Cerebellar cortex (tissue), 1 donor: ENCODE results near the gene PHF2.

Experiments used
- DNase-seq: peaks from one replicate; pipeline ENCODE4 v3.0.0-alpha.2; 2015; ENCODE audit warnings: low spot score

PHF2 gene

DNA sequence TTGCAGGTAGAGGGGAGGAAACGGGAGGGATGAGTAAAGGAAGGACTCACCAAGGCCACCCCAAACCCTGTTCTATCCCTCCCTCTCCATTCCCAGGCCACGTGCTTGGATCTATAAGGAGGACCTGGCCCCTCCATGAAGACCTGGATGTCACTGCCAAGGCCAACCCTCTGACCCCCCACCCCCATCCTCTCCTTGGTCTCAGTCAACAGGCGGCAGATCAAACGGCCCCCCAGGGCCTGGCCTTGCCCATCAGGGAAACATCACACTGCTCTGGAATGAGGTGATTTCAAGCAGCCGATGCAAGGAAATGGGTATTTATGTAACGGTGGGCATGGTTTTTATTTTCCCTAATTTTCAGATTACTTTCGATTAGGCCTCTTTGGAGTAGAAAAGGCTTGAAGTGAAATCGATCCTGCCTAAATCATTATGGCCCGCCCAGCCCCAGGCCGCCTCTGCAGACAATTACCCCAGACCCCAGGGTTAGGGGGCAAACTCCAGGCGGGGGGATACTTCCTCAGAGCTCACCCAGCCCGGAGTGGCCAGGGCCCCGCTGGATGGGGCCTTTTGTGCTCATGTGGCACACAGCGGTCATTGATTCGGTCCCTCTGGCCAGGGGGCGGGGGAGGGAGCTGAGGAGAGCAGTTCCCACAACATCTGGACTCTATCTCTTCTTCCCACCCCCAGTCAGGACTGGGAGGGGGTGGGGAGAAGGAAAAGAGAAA lies 125.3 kb downstream of the PHF2 start:
- DNase-seq = no peak

GRCh38 chr9:93702261-93702660 lies 125.9 kb downstream of the PHF2 start:
- no peak for DNase-seq

- DNase-seq = no peak
Measured at GRCh38 chr9:93708289-93708986, 132.1 kb downstream of the PHF2 start.

DNA sequence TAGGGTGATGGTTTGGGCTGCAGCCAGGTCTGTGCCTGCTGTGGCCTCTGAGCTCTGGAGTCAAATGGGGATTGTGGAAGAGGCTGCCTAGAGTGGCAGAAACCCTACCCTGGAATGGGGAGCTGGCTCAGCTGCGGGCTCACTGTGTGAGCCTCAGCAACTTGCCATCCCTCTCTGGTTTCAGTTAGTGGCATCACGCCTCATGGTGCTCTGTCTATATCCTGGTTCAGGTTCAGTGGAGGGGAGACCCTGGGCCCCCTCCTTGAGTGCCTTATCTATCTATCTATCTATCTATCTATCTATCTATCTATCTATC lies 132.6 kb downstream of the PHF2 start:
- DNase-seq = no peak

DNA sequence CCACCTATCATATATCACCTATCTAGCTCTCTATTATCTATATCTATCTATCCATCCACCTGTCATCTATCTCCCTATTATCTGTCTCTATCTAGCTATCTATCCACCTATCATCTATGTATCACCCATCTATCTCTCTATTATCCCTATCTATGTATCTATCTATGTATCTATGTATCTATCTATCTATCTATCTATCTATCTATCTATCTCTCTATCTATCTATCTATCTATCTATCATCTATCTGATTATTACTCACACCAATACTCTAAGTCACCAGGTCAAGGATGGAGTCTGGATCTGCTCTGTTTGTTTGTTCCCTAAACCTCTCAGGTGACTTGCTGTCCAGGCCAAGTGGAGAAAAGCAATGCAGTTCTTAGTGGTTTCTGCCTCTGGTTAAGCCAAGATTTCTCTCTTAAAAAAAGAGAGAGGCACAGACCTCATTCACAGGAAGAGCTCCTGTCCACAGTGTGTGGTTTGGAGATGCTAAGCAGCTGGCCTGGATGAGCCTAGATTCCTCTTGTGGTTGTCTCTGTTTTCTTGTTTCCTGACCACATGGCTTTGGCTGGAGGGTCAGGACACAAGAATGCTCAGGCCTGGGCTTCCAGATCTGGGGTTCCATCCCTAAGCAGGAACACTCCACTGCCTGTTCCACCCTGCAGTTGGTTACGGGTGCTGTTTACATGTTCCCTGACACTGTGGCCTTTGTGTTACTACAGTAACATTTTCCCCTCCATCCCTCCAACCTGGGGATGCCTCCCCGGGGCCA lies 133.4 kb downstream of the PHF2 start:
- DNase-seq = no peak

DNA sequence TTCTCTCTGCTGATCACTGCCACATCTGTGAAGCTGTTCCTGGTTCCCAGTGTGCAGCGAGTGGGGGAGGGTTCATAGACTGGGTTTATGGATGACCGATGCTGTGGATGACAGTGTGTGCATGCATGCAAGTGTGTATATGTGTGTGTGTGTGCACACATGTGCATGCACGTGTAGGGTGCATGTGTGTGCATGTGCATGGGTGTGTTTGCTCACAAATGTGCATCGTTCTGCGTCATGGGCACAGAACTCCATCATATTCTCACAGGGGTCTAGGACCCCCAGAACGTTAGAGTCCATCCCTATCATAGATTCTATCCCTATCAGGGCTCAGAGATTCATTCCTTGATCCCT lies 134.0 kb downstream of the PHF2 start:
- no peak for DNase-seq

GRCh38 chr9:93711002-93711401 lies 134.6 kb downstream of the PHF2 start:
- DNase-seq = no peak

DNA sequence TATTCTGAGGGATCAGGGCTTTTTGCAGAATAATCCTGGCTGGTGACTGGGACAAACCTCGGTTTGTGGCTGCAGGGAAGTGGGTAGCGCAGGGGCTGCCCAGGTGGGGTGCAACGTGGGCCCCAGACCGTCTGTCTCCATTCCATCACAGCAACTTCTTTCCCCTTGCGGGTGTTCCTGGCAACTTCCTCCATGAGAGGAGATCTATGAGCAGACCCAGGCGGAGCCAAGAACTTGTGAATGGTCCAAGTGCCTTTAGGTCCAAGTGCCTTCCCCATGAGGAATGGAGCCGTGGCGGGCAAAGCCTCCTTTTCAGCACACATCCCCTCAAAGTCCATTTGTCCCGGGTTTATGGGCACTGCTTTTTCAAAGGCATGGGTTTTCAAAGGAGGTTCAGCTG lies 136.5 kb downstream of the PHF2 start:
- DNase-seq = no peak

GRCh38 chr9:93713716-93714115 lies 137.3 kb downstream of the PHF2 start:
- DNase-seq = no peak

DNA sequence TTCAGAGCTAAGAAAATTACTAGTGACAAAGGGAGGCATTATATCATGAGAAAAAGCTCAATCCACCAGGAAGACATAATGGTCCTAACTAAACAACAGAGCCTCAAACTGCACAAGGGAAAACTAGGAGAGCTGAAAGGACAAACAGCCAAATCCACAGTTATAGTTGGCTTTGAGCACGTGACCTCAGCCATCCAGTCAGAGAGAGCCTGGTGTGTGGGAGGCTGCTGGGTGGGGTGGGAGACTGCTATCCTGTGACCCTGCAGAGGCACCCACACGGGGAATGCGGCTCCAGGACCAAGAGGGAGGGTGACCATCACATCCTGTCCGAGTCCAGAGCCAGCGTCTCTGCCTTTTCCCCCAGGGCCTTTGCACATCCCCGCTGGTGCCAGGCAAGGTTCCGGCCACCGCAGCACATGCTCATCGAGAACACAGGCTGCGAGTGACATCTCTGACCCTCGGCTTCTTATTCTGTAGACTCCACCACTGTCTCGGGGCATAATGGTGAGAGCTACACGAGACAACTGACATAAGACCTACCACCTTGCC lies 145.1 kb downstream of the PHF2 start:
- no peak for DNase-seq

GRCh38 chr9:93724852-93725251 lies 148.5 kb downstream of the PHF2 start:
- DNase-seq = no peak

DNA sequence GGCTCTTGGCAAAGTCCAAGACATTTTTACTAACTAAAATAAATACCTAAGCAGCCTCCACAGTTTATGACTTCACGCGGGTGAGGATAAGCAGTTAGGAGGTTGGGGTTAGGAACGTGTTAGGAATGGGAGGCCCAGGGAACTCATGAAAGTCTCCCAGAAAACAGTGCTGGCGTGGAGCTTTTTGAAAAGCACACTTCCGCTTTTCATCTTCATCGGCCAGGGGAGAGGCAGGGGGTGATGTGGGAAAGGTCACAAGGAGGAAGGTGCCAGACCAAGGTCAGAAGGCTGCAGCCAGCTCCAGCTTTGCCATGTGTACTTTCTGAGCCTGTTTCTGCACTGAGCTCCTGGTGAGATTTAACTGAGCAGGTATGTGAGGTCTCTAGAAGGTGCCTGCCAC lies 149.0 kb downstream of the PHF2 start:
- DNase-seq = no peak

- DNase-seq = no peak
Measured at GRCh38 chr9:93726147-93726546, 149.8 kb downstream of the PHF2 start.
